HG03039 (cell line): ENCODE data around the gene LAMA4.

Experiments
- ATAC-seq: cut with Tn5 transposase; IDR thresholded peaks from one replicate; pipeline ENCODE4 v1.9.1; 2021; ENCODE audit warnings: mild to moderate bottlenecking, moderate library complexity; ENCODE audit not compliant: unreplicated experiment

LAMA4 gene

DNA sequence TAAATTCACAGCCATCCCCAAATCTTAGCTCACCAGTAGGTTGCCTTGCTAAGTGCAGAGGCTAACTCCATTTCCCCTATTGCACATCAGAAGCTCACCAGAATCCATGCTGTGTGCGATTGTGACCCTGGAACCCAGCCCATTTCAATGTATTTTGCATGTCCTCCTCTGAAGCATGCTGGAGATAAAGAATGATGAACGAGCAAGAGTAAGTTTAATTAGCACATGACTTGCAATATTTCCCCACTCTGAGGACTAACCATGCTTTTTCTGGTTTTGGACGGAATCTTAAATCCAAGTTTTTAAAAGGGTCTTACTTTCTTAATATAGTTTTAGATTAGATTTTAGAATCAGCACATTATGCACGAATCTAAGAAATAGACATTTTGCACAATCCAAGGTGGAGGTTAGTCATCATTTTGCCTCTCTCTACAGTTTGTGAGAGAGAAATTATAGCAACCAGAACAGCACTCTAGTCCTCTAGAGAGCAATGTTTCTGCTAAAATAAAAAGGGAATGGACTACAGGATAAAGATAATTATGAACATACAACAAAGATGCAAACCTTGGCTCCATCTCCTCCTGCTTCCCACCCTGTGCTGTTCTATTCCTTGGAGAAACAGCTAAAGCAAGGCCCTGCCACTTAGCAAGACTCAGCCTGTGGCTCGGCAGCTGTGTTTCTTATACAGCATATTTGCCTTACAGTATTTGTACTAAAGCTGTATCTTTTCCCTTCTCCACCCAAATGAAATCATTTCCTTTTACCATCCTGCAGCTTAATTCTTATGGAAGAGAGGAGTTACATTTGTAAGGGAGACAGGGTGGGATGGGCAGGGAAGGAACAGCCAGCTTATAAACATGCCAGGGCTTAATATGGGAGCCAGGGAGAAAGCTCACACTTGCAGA is 24.9 kb upstream of the LAMA4 start:
- ATAC-seq, result no peak

DNA sequence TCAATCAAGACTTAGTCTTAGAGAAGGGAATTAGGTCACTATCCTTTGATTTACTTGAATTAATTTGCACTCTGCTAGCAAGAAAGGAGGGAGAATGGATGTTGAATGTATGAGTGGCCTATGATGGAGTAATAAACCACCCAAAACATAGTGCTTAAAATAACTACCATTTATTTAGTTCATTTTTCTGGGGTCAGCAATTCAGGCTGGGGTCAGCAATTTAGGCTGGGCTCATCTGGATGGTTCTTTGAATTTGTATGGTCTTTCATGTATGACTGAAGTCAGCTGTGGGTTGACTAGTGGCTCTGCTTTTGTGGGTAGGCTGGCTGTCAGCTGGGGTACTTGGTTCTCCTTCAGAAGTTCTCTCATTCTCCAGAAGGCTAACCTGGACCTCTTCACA is 21.0 kb upstream of the LAMA4 start:
- ATAC-seq, result no peak

DNA sequence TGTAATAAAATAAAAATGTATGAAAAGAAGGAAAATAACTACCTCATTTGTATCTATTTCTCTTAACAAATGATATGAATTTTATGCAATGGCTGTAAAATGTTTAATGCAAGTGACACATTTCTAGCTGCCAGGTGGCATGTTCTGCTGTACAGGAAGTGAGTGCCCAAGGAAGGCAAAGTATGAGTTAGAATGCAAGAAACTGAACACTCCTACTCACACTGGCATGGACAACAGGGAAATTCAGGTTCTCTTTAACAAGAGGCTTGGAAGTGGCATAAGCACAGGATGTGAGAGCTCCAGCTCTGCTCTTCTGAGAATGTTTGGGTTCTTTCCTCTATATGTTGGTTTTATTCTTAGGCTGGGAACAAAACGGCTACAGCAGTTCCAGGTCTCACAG is 20.4 kb upstream of the LAMA4 start:
- ATAC-seq, result no peak

DNA sequence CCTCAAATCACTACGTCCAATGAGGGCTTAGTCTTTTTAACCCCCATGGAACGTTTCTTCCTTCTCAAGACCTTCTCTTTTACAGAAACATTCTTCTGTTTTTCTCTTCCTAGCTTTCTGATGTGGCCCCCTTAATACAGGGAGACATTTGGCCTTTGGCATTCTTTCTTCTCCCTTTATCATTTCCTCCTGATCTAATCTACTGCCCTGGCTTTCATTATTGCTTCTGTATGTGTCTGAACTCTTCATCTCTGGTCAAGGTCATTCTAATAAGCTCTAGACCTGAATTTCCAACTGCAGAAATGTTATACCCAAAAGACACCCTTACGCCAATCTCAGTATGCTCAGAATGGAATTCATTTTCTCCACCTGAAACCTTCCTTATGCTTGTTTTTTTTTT is 18.4 kb upstream of the LAMA4 start:
- ATAC-seq, result no peak

DNA sequence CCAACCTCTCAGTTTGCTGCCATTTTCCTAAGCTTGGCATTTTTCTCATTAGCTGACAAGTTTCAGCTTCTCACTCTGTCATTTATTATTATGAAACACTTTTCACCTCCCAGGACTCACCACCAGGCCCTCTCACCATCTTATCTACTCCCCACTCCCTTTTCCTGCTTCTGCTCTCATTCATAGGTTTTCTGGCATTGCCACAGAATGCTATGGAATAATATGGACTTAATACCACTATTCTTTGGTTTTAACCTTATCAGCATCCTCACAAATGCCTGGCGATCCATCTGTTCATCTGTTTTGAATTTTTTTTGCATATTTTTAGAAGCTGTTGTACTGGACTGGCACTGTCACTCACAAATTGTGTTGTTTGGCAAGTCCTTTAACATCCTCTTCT is 16.4 kb upstream of the LAMA4 start:
- no peak for ATAC-seq

DNA sequence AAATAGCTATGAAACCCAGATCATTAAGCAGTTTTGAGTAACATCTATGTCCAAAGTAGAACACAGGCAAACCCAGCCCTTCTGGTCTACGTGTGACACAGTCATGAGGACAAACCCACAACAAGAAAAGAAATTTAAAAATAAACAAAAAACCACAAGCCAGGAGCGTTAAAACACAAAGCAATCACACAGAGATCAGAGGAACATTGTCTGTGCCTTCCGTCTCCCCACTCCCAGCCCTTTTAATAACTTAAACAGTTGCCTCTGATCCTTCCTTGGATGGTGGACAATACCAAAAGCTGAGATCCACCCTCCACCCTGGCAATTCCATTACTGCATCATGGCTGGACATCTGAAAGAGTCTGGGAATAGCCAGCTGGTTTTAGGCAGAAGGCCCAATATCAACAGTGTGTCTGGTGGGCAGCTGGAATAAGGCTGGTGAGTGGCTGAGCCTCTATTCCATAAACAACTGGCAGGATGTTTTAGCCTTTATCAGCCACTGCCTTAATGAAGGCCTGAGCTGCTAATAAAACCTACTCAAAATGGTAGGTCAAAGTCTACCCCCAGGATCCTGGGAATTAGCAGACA is 15.7 kb upstream of the LAMA4 start:
- ATAC-seq, result no peak

DNA sequence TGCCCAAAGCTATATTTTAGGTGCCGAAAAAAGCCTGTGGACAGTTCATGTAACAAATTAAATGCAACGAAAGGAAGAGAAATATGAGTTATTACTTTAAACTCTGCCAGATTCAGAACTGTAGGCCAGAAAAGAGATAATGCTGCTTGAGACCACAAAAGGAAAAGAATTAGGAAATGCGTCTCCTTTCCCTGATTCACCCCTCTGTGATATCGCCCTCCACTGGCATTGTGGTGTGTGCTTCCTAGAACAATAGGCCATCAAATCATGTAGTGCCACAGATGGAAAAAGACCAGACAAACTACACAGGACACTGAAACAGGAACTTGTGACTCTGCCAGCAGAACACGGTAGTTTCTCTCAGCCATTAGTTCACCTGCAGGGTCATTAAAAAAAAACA is 14.7 kb upstream of the LAMA4 start:
- ATAC-seq, result no peak

DNA sequence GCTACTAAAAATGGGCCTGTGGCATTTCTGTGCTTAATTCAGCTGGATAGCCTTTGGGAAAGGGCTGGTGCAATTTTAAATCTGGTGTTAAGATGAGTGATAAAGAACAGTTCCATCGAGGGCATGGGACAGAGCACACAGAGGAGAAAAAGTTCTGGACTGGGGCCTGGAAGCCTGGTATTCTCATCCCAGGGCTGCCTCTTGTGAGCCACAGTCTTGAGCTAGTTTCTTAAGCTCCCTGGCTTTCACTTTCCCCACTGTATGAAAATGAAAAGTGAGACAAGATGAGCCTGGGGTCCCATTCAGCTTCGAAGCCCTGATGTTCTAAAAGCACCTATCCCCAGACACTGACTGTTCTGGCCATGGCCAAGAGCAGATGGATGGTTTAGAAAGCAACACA is 14.3 kb upstream of the LAMA4 start:
- ATAC-seq, result no peak

DNA sequence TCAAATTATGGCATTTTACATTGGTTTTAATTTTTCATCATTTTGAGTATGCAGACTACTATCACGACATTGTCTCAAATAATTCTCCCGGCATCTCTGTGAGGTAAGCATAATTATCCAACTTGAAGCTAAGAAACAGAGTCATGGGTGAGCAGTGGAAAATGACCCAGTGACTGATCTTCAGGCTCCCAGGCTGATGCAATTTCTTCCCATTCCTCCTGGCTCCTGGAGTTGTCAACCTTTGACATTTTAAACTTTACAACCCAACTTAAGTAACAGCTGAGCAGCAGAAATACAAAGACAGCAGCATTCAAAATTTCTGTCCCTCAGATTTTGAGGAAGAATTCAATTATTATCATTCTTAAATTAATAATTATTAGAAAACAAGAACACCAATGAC is 13.7 kb upstream of the LAMA4 start:
- no peak for ATAC-seq

DNA sequence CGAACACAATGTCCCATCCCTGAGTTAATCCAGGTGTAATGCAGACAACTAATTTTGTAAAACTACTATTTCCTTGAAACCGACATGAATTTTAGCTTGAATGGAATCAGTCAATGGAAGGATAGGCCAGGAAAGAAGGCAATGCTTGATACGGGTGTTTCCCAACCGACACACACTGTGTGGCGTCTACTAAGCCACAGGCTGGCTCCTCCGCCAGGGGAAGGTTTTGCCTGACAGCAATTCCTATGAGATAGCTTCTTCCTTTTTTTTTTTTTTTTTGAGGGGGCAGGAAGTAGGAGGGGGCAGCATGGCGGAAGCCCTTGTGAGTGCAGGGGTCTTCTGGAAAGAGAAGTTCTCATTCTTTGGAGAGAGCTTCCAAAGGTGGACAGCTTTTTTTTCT is 12.0 kb upstream of the LAMA4 start:
- no peak for ATAC-seq

DNA sequence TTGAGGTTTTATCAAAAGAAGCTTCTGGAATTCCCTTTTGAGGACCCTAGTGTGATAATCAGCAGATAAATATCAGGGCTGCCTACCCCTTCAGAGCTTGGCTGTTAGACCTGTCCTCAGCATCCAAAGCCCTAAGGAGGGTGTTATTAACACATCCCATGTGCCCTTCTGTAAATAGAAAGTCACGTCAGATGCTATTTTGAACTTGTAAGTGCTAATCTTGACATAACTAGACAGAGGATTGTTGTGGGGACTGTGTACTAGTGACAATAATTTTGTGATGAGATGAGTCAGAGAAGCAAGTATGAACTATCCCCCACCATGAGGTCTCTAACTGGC is 4.9 kb upstream of the LAMA4 start:
- no peak for ATAC-seq

DNA sequence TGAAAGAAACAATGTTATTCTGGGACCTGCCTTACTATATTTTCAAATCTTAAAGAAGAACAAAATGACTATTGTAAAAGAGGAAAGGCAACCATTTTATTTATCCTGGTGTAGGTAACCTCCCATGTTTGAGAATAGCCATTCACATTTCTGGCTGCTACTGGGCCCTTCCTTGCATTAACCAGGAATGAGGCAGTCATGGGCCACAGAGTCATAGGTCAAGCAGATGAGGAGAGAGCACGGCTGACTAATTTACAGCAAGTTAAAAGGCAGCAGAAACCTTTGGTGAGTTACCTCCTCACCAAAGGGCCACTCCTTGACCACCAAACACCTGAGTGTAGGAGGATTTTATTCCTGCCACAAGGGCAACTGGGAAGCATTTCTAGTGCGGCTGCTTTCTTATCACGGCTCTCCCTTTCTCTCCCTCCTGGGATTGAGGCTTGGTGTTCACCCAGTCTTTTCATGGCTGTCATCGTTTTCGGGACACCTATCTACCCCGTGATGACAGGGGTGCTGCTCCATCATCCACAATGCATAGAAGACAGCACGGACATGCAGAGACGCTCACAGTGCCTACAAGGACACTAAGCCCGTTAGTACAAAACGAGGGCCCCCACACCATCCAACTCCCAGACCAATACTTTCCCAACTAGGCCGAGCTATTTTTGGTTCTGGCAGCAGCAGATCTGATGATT is 4.4 kb upstream of the LAMA4 start:
- ATAC-seq, result no peak

DNA sequence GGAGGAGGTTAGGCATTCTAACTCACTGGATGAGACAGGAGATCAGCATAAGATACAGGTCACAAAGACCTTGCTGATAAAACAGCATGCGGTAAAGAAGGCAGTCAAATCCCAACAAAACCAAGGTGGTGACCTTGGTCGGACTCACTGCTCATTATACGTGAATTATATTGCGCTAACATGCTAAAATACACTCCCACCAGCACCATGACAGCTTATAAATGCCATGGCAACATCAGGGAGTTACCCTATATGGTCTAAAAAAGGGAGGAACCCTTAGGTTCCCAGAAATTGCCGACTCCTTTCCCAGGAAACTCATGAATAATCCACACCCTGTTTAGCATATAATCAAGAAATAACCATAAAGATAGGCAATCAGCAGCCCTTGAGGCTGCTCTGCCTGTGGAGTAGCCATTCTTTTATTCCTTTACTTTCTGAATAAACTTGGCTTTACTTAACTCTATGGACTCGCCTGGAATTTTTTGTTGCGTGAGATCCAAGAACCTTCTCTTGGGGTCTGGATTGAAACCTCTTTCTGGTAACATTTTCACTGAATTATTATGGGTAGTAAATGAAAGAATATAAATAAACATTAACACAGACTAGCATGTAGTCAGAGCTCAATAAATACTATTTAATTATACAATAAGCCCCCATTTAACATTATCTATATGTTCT is 3.0 kb upstream of the LAMA4 start:
- ATAC-seq, result no peak

DNA sequence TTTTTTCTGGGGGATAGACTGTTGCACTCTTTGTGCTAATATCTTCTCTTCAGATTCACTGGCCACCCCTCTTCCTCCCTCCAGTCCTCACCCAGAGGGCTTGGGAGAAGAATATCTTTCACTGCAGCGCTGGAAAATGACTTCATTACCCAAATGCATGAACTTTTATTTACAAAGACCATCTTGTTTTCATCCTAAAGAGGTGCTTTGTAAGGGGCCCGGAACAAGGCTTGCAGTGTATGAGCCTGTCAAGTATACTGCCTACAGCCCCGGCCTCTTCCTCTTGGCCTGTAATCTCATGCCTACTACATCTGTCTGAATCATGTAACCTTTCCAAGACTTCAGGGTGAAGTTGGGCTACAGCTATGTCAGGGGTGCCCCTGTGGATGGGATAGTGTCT is 554 bp upstream of the LAMA4 start:
- no peak for ATAC-seq

DNA sequence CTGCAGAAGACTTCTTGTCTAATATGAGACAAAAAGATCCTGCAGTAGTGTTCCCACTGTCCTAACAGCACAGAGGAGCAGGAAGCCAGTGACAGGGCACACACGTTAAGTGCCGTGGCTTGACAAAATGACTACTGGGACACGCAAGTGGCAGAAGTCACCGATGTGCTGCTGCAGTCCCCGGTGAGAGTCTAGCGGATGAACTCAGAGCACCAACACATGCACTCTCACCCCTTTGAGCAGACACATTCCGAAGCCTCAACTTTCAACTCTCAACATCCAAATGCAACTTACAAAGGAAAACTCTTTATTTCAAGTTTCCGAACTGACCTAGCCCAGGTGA is 898 bp downstream of the LAMA4 start:
- ATAC-seq, result no peak

DNA sequence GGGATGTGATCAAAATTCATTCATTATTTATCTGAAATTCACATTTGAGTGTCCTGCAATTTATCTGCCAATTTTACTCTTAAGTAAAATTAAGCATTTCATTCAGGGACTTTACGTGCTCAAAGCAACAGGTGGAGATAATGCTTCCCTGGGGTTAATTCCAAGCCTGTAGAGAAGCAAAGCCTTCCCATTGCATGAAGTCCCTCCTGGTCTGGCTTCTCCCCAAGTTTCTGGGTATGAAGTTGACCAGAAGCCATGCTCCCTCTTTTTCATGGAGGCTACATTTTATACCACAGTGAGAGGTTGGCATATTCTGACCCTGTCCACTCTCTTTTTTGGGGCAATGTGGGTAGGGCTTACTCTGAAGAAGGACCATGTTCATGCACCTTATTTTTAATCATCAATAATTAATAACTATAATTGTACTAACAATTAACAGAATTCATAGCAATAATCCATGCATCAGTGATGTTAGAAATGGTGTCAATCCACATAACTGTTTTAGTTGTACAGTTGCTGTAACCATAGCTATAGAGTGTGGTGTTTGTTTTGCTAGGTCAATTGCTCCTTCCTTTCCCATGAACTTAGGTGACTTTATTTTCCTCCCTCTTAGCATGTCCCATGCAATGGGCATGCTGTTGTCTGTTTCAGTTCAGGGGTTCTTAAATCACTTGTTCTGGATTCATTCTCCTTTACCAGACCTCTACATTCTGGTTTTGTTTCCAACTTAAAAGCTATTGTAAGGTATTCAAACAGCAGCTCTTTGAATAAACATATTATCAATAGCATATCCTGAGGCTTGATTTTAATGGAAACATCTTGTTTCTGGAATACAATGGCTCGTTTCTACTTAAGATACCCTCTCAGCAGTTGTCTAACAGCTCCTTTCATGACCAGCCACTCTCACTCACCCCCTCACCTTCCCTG is 1.5 kb downstream of the LAMA4 start:
- no peak for ATAC-seq

DNA sequence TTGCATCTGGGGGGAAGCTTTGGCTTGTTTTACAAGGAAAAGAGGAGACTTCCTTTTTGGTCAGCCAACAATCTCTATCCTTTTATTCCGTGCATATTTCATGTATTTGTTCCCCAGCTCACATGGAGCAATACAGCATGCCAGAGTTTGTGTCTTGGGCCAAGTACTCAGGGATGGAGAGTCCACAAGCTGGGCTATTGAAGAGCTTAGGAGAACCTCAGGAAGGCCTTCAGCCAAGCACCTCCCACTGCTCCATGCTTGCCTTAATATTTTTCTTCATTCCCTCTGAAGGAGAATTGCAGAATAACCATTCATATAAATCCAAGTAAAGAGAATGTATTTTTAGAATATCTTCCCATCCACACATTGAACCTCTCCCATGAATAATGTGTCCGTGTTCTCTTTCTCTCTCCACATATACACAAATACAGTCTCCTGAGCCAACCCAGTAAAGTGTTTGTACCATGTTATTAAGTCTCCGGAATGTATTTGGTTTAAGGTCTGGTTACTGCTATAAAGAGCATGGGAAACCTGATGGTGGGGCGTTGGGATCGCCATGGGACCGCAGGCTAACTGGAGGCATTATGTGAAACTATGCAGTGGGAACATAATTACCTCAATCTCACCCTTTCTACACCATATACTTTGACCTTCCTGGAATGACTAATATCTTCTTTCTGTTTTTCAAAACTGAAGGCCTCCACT is 3.0 kb downstream of the LAMA4 start:
- ATAC-seq, result no peak

DNA sequence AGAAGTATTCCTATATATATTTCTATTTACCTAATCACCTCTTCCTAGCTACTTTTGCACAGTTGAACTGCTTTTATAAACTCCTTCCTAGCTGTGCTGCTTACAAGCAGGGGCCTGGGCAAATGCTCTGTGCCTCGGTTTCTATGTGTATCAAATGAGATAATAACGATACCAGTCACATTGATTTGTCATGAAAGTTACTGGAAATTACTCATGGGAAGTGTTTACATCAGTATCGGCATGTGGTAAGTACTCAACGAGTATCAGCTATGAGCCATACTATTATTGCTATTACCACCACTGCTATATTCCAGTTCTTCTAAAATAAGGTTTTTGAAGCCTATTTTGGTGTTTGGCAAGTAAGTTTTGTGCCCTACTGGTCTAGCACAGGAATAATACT is 4.9 kb downstream of the LAMA4 start:
- ATAC-seq, result no peak

DNA sequence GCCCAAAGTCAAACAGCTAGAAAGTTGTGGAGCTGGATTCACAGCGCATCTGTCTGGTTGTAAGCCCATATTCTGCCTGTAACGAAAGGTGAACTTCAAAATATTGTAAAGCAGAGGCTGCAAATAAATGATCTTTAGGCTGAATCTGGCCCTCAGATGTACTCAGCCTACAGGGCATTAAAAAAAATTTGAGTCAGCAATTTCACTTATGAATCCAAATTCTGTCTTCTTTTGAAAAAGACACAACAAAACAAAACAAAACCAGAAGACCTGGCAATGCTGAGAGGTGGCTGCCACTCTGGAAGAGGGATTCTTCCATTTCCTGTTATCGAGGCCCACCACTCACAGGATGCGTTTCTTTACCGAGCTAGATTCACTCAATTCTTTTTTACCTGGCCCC is 7.1 kb downstream of the LAMA4 start:
- no peak for ATAC-seq
